Activated CD4-positive, alpha-beta T cell treated with anti-CD3 and anti-CD28 coated beads, Interleukin-2, amount 50 U/mL, for 48 hours (primary cell): ENCODE measurements around the gene GOPC.

ENCODE experiments used
- DNase-seq, 2 experiments: peaks; one replicate each; pipeline ENCODE4 v3.0.0-alpha.2; 2020

Gene GOPC

DNA sequence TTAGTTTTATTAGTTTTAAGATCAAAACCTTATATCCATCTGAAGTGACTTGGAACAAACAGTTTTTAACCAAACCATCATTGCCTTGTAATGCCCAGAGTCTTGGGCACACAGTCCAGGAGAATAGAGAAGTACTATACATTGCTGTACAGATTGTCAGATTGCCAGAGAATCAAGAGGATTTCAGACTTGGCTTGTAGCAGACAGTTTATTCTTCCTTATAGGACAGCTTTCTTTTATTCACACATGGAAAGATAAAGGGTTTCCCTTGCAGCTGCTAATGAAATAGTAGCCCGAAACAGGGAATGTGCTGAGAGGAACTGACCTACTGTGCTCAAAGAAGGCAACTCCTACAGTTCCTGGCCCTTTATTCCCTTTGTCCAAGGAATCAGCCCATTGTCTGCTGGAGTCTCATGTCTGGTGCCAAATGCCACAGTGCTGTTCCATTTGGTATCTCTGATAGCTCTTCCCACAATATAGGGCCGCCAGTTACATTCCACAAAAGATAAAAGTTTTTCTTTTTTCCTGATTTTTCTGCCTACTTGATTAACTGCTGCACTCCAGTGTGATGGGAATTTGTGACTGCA lies 89.2 kb downstream of the GOPC start:
- DNase-seq, result no peak

- no peak for DNase-seq
Observed at GRCh38 chr6:117512056-117512828, 90.1 kb downstream of the GOPC start.
